Measurements from ENCODE around the gene WNT5A.

The WNT5A gene

DNA sequence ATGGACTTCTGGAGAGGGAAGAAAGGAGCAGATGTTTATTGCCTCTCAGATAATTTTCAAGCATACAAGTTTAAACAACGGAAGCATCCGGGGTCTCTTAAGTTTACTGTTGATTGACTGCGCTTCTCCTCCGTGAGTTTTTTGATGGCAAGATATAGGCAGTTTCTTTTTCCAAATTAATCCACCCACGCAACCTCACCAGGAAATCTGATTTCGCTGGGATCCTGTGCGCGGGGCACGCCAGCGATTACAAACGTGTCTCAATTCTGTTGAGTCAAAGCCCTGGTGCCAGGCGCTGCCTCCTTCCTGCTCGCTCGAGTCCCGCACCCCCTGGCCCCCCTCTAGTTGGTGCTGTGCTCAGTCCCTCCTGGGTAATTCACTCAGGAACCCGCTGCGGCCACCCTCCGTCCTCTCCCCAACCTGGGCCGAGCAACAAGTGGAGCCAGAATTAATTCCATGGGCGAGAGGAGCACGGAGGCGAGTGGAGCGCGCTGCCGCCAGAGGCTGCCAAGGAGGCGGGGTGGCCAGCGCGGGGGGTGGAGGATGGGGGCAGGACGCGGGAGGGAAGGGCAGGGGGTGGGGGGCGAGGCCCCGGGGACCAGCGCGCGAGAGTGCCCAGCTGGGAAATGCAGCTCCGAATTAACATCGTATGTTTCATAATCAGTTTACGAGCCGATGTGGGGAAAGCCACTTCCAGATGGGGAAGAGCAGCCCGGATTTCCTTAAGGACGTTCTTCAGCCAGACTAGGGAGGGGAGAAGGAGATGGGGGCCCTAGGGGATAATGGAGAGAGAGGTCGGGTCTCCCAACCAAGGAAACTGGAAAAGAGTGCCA, 6.0 kb downstream of the WNT5A start:
- DNase-seq: no peak

DNA sequence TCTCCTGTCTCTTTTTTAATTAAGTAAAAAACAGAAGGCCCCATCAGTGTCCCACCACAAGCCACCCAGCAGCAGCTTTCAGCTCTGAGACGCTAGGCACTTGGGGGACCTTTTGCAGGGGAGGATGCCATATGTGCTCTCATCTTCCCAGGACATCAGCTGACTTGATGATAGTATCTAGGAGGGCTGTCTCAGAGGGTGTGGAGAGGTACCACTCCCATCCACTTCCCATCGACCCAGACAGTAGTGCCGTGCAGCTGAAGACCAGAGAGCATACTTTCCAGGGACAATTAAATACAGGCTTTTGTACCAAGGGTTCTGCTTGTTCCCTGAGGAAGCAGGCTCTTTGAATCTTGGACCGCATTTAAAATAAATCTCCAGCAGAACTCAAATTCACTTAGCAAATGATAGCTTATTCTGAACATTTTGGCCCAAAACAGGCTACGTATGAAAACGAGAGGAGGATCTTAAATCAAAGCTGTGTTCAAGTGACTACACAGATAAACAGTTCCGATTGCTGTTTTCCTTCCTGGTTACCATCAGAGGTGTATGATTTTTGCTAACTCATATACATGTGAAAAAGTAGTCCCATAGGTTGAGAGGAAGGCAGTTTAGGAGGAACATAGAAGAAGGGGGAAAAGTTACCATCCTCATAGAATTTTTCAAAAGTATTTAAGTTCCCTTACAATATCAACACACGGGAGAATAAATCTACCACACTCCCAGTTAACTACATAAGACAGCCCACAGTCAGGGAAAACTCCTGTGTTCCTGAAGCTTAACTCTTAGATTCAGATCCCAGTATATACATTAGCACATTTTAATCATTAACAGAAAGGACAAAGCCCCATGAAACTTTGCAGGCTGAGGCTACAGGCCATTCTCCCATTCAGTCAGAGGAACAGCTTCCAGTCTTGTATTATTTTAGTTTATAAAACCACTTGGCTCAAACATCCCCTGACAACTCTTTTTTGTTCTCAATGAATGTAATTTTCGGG, 9.5 kb downstream of the WNT5A start:
- no peak for DNase-seq

DNA sequence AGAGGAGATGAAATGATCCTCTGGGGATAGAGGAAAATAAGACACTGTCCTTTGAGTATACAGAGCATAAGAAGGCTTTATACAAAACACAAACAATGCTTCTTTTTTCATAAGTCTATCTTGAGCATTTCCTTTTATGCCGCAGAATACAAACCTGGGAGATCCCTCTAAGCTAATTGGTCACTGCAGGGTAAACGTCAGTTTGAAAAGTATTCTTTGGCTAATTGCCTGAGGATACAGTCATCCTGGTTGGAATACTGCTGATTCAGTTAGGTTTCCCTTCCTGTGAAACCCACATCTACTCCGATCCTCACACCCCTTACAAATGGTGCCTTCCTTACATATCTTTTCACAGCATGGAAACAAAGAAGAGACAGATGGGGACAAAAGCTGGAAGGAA, 10.6 kb downstream of the WNT5A start:
- no peak for DNase-seq

DNA sequence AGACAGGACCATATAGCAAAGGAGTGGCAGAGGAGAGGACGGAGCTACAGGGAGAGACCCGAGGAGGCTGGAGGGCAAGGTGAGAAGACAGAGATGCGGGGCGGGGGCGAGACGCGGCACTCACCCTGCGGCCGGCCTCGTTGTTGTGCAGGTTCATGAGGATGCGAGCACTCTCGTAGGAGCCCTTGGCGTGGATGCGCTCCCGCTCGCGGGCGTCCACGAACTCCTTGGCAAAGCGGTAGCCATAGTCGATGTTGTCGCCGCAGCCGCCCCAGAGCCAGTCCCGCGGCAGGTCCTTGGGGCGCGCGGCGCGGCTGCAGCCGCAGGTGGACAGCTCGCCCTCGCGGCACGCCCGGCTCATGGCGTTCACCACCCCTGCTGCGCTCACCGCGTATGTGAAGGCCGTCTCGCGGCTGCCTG, 12.9 kb downstream of the WNT5A start:
- no peak for DNase-seq

GRCh38 chr3:55473788-55474187, 13.3 kb downstream of the WNT5A start:
- DNase-seq: no peak

DNA sequence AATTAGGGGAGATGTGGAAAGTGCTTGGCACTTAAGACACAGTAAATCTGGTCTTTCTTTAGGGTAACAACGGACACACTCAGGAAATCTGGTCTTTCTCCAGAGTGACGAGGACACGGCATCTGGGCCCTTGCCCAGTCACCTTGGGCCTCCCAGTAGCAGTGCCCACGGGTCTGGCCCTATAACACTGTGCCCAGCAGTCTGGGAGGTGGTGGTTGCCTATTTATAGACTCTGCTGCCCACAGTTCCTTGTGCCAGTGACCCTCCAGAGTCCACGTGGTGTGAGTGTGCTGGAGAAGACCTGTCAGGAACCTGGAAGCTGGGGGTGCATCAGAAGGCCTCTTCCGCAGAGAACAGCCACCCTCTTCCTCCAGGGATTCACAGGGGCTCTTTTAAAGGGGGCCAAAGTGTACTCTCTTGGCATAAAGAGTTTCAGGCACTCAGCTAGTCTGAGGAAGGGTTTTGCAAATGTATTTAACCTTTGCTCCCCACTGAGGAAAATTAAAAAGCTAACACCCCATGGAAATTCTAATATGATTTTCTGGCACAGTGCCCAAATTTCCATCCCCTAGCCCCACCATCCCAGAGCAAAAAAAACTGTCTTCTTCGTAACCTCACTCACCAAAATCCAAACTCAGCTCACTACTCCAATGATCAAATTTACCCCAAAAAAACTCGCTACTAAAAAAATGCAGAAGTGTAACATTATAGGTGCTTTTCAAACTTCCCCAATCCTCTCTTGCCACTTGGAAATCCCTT, 15.4 kb downstream of the WNT5A start:
- no peak for DNase-seq

DNA sequence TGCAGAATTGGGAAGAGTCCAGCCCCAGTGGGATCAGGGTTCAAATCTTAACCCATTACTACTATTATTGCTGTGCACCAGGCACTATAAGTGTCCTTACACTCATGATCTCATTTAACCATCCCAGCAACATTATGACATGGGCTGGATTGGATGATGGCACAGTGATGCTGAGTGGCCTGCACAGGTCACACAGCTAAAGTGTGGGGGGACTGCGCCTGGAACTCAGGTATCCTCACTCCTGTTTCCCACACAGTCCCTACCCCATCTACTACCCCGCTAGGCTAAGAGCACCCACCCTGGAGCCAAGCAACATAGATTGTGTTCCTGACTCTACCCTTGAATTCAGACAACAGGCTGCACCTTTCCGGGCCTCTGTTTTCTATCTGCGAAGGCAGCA, 16.0 kb downstream of the WNT5A start:
- DNase-seq: no peak

DNA sequence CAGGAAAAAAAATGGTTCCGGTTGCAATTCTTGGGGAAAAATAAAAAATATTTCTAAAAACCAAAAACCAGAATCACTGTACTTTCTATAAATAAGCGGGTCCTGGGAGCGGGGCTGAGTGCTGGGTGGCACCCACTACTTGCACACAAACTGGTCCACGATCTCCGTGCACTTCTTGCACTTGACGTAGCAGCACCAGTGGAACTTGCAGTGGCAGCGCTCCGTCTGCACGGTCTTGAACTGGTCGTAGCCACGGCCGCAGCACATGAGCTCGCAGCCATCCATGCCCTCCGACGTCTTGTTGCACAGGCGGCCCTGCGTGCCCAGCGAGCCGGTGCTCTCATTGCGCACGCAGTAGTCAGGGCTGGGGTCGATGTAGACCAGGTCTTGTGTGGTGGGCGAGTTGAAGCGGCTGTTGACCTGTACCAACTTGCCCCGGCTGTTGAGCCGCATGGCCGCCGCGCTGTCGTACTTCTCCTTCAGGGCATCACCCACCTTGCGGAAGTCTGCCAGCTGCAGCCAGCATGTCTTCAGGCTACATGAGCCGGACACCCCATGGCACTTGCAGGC, 17.1 kb downstream of the WNT5A start:
- DNase-seq: no peak

- no peak for DNase-seq
These were observed 18.9 kb downstream of the WNT5A start for GRCh38 chr3:55468251-55468650.

DNA sequence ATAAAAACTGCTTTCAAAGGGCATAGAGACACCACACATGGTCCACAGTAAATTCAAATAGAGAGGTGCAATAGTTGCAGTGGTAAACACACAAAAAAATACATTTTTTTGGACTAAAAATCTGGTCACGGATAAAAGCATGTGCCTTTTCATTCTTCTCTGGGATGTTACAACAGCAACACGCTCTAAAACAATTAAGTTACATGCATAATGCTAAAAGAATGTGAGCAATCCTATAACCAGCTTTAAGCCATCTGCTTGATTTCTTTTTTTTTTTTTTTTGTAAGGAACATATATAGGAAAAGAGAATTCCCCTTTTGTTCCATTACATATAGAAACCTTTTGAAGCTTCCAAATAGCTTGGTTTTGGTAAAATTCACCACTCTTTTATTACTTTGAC, 20.0 kb downstream of the WNT5A start:
- no peak for DNase-seq

GRCh38 chr3:55466526-55466925, 20.6 kb downstream of the WNT5A start:
- no peak for DNase-seq

GRCh38 chr3:55461896-55462295, 25.2 kb downstream of the WNT5A start:
- DNase-seq: no peak

DNA sequence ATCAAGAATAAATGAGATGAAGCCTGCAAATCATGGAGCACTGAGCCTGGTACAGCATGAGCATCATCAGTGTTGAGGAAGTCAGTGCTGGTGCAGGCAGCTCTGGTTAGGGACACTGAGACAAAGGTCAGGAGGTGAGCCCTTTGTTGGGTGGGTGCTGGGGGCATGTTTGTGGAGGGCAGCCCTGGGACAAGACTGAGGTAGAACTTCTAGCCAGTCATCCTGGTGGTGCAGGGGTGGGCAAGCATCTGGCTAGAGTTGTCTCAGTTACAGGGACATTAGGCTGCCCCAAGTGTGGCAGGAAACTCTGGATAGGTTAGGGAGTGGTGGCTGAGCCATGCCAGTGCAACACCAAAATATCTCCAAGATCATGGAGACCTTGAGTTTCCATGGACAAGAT, 27.3 kb downstream of the WNT5A start:
- no peak for DNase-seq

DNA sequence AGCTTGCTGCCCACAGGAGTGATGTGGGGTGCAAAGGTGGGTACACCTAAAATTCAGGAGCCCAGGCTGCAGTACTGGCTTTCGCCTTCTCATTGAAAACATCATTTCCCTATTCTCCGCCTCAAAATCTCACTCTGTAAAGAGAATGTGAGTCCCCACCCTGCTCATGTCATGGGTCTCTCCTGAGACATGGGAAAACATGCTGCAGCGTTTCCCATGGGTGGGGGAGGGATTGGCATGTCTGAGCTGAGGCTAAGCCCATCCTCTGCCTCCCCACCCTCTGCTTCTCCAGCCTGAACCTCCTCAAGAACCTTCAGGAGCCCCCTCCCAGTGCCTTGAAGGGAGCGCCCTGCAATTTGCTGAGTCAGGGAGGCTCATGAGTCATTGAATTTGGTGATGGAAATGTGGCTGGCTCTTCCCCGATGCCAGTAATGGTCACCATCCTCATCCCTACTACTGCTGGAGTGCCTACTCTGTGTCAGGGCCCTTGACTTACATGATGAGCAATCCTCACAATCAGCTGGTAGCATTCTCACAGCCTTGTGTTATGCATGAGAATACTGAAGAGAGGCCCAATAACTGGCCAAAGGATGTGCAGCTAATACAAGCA, 28.8 kb downstream of the WNT5A start:
- no peak for DNase-seq

DNA sequence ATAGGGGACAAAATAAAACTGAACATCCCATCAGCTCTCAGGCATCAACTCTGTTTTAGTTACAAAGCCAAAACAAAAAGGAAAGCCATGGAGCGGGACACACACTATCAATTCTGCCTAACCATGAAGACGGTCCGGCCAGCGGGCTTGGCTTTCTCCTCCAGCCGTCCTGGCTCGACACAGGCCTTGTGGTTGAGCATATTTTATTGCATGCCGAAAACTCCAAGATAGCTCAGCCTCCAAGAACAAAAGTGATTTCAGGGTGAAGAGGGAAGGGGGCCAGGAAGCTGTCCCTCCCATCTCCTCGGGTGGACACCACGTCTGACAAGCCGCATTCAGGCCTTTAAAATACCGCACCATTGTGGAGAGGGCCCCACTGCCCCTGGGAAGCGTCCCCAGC, 31.2 kb downstream of the WNT5A start:
- no peak for DNase-seq

GRCh38 chr3:55454611-55455010, 32.5 kb downstream of the WNT5A start:
- no peak for DNase-seq

- no peak for DNase-seq
These were observed 33.1 kb downstream of the WNT5A start for GRCh38 chr3:55453886-55454496.

GRCh38 chr3:55452886-55453285, 34.2 kb downstream of the WNT5A start:
- DNase-seq: no peak

DNA sequence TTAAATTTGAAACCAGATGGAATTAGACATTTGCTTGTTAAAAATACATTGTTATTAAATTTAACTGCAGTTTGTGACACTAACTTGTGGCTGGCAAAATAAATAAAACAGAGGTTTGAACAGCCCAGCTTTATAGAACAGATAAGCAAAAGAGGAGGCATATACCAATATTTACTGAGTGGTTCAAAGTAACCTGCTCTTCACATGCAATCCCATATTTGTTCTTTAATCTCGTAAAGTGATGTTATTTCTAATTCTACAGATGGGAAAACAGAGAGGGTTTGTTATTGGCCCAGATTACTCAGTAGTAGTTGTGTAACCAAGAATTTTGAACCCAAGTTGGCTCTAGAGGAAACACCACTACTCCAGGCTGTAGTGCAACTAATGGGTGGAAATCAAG, 37.6 kb downstream of the WNT5A start:
- DNase-seq: no peak

DNA sequence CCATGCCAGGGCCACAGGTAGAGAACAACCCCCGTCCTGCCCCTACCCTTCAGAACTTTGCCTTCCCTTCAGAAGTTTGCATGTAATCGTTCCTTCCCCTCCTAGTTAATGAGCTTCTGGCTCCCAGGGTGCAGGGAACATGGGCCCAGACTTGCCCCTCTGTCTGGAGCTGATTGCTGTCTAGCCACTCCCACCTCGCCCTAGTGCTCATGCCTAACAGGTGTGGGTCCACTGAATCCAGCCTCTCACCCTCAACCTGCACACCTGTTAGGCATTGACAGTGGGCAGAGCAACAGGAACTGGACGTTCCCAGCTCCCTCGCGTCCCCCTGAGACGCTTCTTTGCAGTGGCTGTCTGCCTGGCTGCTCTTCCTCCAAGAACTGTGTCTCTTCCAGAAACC, 40.3 kb downstream of the WNT5A start:
- no peak for DNase-seq

DNA sequence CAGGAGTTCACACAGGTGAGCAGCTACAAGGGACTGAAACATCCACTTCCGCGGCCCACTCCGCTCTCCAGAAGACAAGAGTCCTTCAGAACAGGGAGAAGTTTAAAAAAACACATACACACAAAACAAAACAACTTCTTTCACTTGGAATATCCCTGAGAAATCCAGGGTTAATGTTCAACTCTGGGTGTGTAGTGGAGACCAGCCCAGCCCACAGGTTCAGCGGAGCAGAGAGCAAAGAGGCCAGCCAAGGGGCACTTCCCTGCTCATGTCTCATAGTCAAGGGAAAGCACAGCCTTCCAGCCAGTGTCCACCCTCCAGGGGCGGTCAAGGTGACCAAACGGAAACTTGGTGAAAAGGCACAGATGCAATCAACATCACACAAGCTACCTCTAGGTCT, 41.6 kb downstream of the WNT5A start:
- DNase-seq: no peak

DNA sequence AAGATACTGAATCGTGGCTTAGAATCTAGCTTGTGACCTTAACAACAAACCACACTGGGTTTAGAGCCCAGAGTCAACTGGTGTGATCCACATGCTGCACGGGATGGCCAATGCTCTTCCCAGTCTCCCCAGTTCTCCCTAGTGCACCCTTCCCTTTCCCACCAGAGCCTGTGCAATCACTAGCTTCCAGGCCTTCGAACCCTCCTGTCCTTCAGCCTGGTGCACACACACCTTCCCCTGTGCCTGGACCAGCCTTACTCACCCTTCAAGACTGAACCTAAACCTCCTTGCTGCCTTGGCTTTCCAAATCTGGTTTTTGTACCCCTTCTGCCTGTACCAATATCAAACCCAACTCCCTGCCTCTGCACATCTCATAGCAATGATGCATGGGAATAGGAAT, 43.8 kb downstream of the WNT5A start:
- no peak for DNase-seq
